Kidney capillary endothelial cell (primary cell): ENCODE measurements around the gene BCL2L14.
"Not testable (repeated sequence)": the region's sequence is repeated elsewhere in the genome, so short reads cannot be mapped to it uniquely, and the experiment has no call there.

Experiments used
- DNase-seq: peaks from one replicate; pipeline ENCODE4 v3.0.0-alpha.2; 2018; ENCODE audit warnings: low spot score

BCL2L14 gene

GRCh38 chr12:12108441-12109058 lies 37.8 kb downstream of the BCL2L14 start:
- no peak for DNase-seq

- DNase-seq = not testable (repeated sequence)
These were observed 40.3 kb downstream of the BCL2L14 start for GRCh38 chr12:12110923-12111555.

GRCh38 chr12:12115514-12115913 lies 44.8 kb downstream of the BCL2L14 start:
- DNase-seq = no peak

GRCh38 chr12:12116677-12117076 lies 45.9 kb downstream of the BCL2L14 start:
- DNase-seq = no peak

- no peak for DNase-seq
These were observed 50.3 kb downstream of the BCL2L14 start for GRCh38 chr12:12121061-12121460.

- DNase-seq = no peak
These were observed 52.4 kb downstream of the BCL2L14 start for GRCh38 chr12:12123036-12123604.

GRCh38 chr12:12126551-12126950 lies 55.8 kb downstream of the BCL2L14 start:
- no peak for DNase-seq

GRCh38 chr12:12127304-12127703 lies 56.6 kb downstream of the BCL2L14 start:
- no peak for DNase-seq

GRCh38 chr12:12128670-12129069 lies 57.9 kb downstream of the BCL2L14 start:
- DNase-seq = no peak

GRCh38 chr12:12133259-12133658 lies 62.5 kb downstream of the BCL2L14 start:
- DNase-seq = no peak

GRCh38 chr12:12133785-12134184 lies 63.0 kb downstream of the BCL2L14 start:
- no peak for DNase-seq

GRCh38 chr12:12138203-12139154 lies 67.7 kb downstream of the BCL2L14 start:
- no peak for DNase-seq

GRCh38 chr12:12141000-12141399 lies 70.3 kb downstream of the BCL2L14 start:
- DNase-seq = no peak

- not testable (repeated sequence) for DNase-seq
These were observed 73.8 kb downstream of the BCL2L14 start for GRCh38 chr12:12144531-12144930.

GRCh38 chr12:12147111-12147510 lies 76.4 kb downstream of the BCL2L14 start:
- DNase-seq = no peak
